ENCODE data around the gene NUDCD3.

GRCh38 chr7:44434201-44434600 lies 56.3 kb downstream of the NUDCD3 start:
- no peak for TF ChIP-seq EZH2phosphoT487 (IDR thresholded peaks at IDR 0.05; ENCODE audit: borderline replicate concordance, low read length)
- TF ChIP-seq CTCF (IDR thresholded peaks at IDR 0.05; ENCODE audit: low read depth, low read length, poor library complexity, severe bottlenecking): no peak
